OCI-M2 (cell line): ENCODE measurements around the gene CDC14A.

Experiments
- DNase-seq: peaks from one replicate; lab custom pipeline; 2025; ENCODE audit not compliant: unreplicated experiment; lab: John Stamatoyannopoulos, UW

Gene CDC14A

DNA sequence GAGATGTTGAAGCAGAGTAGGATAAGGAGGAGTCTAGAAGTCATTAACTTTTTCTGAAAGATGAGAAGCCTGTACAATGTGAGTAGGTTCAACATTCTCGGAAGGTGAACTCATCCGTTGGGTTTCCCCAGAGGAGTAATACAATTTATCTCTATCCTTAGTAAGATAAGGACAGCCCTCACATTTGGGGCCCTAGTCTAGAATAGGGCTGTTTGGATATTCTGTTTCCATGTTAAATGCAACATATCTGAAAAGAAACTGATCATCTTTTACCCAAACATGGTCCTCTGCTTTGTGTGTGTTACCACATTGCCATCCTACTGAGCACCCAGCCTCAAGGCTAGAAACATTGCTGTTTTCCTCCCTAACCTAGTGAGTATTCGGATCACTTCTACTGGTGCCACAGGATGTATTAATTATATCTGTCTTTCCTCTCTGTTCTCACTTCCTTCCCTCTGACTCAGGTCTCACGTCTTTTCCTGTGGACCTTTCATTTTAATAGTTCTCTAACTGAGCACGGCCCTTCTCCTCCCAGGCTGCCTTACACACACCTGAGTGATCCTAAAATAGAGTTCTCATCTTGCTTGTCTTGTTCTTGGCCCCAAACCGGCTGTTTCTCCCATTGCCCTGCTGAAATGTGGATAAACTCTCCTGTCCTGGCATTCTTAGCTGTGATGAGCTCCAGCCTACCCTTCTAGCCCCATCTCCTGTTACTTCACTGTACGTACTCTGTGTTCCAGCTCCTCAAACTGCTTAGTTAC lies 91.7 kb downstream of the CDC14A start:
- no peak for DNase-seq

DNA sequence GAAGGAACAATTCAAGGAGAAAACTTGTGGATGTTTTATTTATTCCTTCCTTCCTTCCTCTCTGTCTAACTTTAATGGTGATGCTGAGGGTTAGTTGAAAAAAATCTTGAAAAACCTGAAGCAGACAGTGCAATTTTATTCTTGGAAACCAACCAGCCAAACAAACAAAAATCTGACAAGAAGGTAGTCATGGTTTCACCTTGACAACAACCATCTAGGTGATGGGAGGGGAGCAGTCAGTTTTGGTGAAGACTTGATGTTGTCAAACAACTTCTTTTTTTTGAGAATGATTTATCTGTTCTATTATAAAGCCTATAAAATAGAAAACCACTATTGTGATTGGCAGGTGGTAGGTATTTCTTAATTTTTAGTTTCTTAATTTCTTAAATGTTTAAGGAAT lies 93.3 kb downstream of the CDC14A start:
- no peak for DNase-seq

DNA sequence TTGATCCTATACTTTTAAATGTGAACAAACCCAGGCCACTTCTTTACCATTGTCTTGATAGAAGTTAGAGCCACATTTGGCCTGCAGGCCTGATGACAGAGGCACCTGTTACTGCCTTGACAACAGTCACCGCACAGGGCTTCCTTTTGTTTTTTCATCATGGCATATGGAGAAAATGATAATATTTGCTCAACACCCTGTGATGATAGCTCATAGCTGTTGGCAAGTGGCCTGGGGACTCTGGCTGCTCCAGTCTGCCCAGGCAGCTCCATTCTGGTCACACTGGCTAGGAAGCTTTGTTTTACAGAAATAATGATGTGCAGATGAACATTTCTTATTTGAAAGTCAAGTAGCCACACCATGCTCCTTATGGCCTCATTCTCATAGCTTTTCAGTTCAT lies 96.1 kb downstream of the CDC14A start:
- no peak for DNase-seq

DNA sequence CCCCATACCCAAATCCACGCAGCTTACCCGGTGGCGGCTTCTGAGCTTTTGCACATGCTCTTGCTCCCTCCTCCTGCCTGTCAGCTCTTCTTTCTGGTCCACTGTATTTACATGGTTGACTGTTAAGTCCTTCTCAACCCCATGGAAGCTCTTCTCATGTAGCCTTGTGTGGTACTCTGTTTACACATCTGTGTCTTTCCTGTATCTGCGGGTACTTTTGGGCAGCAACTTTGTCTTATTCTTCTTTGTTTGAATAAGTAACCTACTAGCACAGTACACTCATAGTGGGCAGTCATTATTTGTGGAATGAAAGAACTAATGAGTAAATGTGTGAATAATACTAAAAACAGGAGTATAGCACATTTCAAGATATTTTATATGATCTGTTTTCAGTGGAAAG lies 97.2 kb downstream of the CDC14A start:
- DNase-seq, result no peak

DNA sequence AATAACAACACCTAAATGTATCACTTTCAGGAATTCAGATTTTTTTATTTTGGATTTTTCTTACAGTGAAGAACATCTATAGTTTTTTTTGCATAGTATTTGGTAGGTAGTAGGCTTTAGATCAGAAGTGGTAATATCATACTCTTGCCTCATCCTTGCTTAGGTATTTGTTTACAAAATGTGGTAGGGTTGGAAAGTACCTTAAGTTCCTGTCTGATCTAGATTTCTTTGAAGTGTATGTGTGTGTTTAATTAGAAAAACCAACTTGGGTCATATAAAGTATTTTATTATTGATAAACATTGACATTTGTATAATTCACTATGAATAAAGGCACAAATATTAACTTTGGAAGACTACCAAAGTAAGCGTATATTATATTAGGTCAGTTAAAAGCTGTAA lies 100.3 kb downstream of the CDC14A start:
- no peak for DNase-seq

DNA sequence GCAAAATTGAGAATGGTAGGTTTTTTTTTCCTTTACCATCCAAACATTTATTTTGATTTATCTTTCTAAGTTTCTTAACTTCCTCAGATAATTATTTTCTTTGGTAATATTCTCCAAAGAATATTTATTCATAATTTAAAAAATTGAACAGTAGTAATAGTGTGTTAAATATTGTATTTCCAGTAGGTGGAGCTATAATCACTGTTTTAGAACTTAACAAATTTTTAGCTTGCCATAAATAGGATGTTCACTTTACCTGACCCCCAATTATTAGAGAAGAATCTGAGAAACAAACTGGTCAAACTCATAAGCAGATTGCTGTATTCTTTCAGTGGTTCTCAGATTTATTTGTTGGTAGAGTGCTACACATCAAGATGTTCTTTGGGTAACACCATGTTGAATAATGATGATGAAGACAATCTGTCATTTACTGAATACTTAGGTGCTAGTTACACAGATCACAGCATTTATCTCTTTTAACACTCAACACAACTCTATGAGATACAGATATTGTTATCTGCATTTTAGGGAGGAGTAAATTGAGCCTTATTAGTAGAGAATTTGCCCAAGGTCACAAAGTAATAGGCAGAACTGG lies 103.3 kb downstream of the CDC14A start:
- DNase-seq, result no peak

DNA sequence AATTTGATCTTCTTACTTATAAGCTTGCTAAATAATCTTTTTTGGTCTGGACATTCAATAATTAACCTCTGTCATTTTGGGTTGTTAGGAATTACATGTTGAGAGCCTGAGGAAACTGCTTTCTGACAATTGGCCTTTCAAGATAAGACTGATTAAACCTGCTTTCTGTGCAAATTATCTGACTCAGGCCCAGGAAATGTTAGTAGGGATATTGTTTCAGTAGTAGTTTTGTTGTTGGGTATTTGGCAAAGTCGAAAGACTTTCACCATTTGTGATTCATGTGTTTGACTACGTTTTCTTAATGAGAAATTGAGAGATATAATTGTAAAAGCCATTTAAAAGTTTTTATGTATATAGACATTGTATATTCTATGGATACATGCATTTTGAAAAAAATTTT lies 104.6 kb downstream of the CDC14A start:
- no peak for DNase-seq

DNA sequence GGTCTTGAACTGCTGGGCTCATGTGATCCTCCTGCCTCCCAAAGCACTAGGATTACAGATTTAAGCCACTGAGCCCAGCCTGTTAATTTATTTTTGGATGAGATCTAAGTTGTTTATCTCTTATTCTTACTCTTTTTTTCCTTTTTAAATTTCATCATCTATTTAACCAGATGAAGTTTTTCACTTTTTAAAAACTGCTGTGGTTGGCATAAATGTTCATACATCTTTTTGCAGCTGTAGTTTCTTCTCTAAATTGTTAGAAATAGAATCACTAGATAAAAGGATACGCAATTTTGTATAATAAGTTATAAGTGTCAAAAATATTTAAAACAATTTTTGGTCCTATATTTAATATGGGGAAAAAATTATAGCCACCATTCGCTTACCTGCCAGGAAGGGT lies 105.4 kb downstream of the CDC14A start:
- no peak for DNase-seq

DNA sequence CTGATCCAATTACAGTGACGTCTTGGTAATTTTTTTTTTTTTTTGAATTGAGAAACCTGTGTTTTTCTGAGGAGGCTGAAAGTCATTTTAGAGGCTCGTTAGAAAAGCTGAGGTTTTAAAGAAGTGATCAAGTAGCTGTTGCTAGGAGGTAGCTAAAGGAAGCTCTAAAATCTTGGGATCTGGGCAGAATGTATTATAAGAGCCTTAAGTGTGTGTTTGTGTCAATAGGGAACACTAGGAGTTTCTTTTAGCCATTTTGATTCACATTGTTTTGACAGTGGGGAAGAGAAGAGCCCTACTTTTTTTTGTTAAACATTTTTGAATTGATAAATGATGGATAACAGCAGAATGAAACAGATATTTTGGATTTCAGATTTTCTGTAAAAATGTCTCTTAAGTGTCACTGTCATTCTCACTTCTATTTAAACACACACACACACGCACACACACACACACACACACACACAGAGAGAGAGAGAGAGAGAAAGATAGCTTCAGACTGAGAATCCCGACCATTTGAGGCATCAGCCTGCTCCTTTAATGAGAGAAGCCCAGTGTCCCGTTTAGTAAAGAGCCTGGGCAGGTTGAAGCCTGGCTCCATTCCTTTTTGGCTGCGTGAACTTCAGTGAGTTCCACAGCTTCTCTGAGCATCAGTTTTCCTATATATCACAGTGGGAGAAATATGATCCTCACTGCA lies 106.5 kb downstream of the CDC14A start:
- DNase-seq, result no peak

DNA sequence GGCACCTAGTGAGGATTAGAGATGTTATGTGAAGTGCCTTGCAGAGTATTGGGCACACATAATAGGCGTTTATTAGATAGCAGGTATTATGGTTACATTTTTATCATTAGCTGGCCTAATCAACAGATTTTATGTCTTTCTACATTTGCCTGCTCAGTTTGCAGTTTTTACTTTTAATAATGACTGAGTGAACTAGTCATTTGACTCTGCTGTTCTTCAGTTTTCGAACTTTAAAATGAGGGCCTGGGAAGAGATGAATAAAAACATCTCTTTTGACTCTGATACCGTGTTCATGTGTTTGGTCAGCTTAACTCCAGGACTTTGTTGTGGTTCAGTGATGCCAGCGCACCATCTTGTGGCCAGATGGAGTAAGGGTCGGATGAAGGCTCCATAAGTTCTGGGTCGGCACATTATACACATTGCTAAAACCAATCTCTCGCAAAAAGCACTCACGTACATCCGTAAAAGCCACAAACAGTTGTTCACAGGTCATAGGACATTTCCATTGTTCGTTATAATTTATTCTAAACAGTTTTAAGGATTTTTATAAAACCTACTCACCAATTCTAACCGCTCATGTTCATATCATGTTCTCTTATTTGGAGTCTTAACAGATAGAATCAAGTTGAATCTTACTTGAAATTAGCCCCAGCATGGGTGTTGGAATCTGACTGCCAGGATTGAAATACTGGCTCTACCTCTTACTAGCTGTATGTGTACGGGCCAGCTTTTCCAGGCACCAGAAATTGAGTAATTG lies 107.2 kb downstream of the CDC14A start:
- DNase-seq, result no peak

DNA sequence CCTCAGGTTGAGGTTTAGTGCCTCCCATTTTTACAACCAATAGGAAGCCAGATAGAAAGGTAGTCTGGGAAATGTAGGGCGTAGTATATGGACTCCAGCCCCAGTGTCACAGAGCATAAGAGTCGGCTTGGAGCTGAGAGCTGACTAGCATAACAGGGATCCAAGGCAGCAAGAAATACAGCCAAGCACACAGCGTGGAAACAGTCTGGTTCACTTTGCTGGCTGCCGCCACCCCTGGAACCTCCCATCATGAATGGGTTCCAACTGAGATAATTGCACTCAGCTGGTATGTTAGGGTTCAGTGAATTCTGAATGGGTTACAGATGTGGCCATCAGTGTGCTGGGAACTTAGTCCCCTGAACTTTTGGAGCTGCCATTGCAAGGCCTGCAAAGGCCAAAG lies 108.9 kb downstream of the CDC14A start:
- no peak for DNase-seq

DNA sequence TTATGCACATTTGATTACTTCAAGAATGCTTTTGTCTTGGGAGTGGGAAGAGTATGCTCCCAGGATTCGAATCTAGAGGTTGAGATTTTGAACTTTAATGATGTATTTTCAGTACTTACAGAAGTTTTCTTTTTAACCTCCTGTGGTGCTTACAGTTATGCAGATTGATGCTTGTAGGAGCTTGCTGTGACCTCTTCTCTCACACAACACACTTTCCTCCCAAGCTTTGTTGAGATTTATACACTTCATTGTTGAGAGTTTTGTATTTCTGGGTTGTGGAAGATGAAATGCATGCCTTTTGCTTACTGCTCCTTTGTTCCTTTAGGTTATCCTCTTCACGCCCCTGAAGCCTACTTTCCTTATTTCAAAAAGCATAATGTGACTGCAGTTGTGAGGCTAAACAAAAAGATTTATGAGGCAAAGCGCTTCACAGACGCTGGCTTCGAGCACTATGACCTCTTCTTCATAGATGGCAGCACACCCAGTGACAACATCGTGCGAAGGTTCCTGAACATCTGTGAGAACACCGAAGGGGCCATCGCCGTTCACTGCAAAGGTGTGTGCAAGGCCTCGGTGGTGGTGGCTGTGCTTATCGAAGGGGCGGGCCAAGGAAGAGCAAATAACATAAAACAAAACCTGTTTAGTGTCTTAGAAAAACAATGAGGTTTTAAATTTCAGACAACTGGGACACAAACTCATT lies 110.2 kb downstream of the CDC14A start:
- DNase-seq, result no peak

DNA sequence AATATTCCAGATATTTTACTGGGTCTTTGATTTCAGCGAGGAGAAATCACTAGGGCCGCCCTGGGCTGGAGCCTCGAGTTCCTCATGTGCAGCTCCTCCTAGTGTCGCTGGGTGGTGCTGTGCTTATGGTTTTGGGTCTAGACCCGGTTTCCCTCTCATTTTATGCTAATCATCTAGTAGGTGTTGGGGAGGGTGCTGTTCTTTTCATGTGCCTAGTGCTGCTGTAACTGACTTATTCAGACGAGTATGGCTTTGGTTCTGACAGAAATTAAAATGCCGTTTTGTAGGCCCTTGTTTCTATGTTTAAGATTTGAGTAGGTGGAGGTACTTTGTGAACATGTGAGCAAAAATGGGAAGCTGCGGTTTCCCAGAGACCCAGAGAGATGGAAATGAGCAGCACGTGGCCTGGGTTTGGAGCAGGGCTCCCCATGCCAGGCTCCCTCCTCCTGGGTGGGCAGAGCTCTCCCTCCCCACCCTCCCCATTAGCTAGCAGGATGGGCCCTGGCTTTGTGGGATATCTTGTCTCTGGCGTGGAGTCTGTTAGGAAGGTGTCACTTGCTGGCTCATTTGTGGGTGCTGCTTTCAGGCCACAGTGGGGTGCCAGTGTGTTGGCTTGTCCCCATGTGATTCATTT lies 111.6 kb downstream of the CDC14A start:
- DNase-seq, result no peak

DNA sequence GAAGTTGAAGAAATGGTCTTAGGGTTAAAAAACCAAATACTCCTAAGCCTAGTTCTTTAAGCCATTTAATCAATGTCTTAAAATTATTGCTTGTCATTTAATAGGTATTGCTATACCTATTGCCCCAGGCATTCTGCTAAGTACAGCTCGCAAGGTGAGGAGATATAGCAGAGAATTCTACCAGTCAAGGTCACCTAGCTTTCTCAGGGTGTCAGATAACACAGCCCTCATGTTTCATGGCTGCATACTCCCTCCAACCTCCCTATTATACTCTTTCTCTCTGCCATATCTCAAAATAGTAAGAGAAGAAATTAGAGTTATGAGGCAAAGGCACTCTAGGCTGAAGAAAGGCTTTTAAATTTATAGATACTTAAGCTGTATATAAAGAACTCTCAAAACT lies 117.3 kb downstream of the CDC14A start:
- DNase-seq, result no peak

DNA sequence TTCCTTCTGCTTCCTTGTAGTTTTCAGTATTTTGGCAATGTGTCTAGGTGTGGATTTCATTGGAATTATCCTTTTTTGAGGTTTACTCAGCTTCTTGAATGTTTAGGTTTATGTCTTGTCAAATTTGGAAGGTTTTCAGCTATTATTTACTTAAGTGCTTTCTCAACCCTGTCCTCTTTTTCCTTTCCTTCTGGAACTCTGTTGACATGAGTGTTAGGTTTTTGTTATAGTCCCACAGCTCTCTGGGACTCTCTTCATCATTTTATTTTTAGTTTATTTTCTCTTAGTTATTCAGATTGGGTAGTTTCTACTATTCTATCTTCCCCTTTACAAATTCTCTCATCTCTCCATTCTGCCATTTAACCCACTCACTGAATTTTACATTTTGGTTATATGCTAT lies 122.5 kb downstream of the CDC14A start:
- DNase-seq, result no peak

DNA sequence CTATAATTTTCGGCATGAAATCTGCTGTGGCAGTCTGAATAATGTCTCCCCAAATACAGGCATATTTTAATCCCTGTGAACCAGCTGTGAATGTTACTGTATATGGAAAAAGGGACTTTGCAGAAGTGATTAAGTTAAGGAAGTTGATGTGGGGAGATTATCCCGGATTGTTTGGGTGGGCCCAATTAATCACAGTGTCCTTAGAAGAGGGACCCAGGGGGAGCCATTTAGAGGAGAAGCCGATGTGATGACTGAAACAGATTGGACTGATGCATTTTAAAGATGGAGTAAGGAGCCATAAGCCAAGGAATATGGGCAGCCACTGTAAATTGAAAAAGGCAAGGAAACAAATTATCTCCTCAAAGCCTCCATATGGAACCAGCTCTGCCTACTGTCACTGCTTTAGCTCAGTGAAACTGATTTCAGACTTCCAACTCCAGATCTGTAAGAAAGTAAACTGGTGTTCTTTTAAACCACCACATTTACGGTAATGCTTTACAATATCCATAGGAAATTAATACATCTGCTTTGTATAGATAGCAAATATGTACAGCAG lies 124.5 kb downstream of the CDC14A start:
- no peak for DNase-seq

DNA sequence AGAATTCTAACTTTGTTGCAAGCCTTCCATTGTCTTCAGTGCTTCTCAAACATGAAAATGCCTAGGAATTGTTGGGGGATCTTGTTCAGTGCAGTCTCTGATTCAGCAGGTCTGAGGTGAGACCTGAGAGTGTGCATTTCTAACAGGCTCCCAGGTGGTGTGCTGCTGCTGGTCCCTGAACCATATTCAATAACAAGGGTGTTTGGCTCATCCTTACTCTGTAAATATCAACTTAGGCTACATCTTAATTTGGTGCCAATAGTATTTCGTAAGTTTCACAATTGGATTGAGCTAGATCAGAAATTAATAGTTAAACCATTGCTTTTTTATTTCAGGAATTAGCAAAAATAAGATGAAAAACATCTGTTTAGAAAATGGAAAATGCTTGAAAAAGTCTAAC lies 126.5 kb downstream of the CDC14A start:
- no peak for DNase-seq

DNA sequence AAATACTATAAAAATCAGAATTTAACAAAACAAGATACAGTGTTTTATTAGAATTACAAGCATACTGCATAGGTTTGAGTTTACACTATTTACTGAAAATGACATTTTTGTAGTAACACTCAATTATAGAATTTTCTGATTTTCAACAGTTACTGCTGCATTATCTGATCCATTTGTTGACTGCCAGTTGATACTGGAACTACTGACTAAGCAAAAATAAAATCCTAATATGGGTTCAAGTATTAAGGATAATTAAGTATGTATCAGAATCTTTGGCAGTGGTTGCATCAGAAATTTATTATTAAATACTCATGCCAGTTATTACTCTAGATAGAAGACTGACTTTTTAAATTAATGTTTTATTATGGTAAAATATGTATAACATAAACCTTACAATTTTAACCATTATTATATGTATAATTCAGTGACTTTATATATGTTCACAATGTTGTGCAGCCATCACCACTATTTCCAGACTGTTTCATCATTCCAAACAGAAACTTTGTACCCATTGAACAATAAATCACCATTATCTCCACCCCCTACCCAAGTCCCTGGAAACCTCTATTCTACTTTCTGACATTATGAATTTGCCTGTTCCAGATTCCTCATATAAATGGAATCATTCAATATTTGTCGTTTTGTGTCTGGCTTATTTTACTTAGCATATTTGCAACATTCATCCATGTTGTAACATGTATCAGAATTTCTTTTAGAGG lies 127.5 kb downstream of the CDC14A start:
- DNase-seq, result no peak

DNA sequence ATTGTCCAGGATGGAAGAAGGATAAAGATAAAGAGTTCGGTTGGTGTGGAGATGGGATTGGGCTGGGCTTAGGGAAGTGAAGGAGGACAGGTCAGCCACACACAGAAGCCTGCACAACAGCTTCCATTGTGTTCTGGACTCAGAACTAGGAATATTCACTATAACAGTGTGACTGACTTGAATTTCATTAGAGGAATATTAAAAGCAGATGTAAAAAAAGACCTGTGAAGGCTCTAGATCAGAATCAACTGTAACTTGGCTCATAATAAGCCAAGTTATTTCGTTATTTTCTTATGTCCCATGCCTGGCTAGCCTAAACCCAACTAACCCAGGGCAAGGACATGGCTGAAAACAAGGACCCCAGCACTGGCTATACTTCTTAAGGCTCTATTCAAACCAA lies 129.0 kb downstream of the CDC14A start:
- DNase-seq, result no peak

DNA sequence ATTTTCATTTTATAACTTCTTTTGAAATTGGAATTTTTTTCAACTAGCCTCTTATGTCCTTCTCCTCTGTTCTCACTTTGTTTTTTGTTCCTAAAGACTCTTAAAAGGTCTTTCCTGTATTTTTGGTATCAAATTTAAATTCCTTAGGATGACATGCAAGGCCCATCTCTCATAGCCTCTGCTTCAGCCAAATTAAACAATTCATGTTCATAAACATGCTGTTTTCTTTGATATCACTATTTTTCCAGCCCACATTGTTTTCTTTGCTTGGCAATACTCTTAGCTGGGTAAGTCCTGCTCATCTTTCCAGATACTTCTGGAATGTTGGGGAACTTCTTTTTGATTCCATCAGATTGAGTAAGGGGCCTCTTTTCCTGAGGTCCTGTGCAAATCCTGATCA lies 129.9 kb downstream of the CDC14A start:
- no peak for DNase-seq
